SU-DHL-6 (cell line): ENCODE data around the gene LRRC2.

ENCODE experiments used
- H2AFZ ChIP-seq: fragments of 200-600 bp; sonication (generic); 2 replicates; pipeline ENCODE4 v1.6.1; 2014; ENCODE audit warnings: low read depth, mild to moderate bottlenecking, moderate library complexity, mixed read lengths, antibody characterized with exemption, low read length; ENCODE audit not compliant: severe bottlenecking
- H3F3A ChIP-seq: fragments of 200-600 bp; shearing (Covaris generic); 2 replicates; pipeline ENCODE4 v1.6.0; 2016; ENCODE audit warnings: antibody characterized with exemption, mild to moderate bottlenecking; ENCODE audit not compliant: insufficient read depth
- H3K27ac ChIP-seq: fragments of 200-600 bp; sonication (generic); 2 replicates; pipeline ENCODE4 v1.5.1; 2016; ENCODE audit warnings: low read depth, mild to moderate bottlenecking, low read length, moderate library complexity, mixed read lengths
- H3K27me3 ChIP-seq: fragments of 200-600 bp; sonication (generic), shearing (Covaris generic); 2 replicates; pipeline ENCODE4 v1.6.0; 2014; ENCODE audit warnings: mild to moderate bottlenecking, low read length
- H3K36me3 ChIP-seq: fragments of 200-600 bp; sonication (generic); 2 replicates; pipeline ENCODE4 v1.6.1; 2014; ENCODE audit warnings: mild to moderate bottlenecking, low read length, mixed read lengths
- H3K4me2 ChIP-seq: fragments of 300-600, 200-600 bp; shearing (Covaris generic), sonication (generic); 2 replicates; pipeline ENCODE4 v1.6.0; 2014; ENCODE audit warnings: low read length, low read depth, mild to moderate bottlenecking; ENCODE audit not compliant: poor library complexity, severe bottlenecking
- H3K4me3 ChIP-seq: fragments of 200-600 bp; sonication (generic); 2 replicates; pipeline ENCODE4 v1.5.1; 2014; ENCODE audit warnings: antibody characterized with exemption, low read length, mild to moderate bottlenecking, mixed read lengths; ENCODE audit not compliant: insufficient read depth, poor library complexity, severe bottlenecking
- H3K79me2 ChIP-seq: fragments of 200-600 bp; sonication (generic); 2 replicates; pipeline ENCODE4 v1.6.1; 2014; ENCODE audit warnings: mild to moderate bottlenecking, low read length, moderate library complexity; ENCODE audit not compliant: insufficient read depth
- H3K9ac ChIP-seq: fragments of 200-600 bp; sonication (generic); 2 replicates; pipeline ENCODE4 v1.7.0; 2014; ENCODE audit warnings: mild to moderate bottlenecking, low read length
- H3K9me2 ChIP-seq: fragments of 200-600 bp; sonication (generic); replicated peaks from 2 replicates; pipeline ENCODE4 v1.6.1; 2014; ENCODE audit warnings: low read length; ENCODE audit not compliant: insufficient read depth
- H3K9me3 ChIP-seq: fragments of 200-600 bp; sonication (generic); 2 replicates; pipeline ENCODE4 v1.6.1; 2014; ENCODE audit warnings: low read length, mixed read lengths; ENCODE audit not compliant: insufficient read depth
- H4K20me1 ChIP-seq: fragments of 200-600 bp; sonication (generic); 2 replicates; pipeline ENCODE4 v1.6.1; 2014; ENCODE audit warnings: low read depth, mild to moderate bottlenecking, antibody characterized with exemption, low read length, moderate library complexity, mixed read lengths
- EZH2phosphoT487 ChIP-seq: fragments of 200-600 bp; sonication (generic), shearing (Covaris generic); conservative IDR thresholded peaks from 2 replicates; pipeline ENCODE4 v1.6.1; 2018; ENCODE audit warnings: mild to moderate bottlenecking, antibody characterized with exemption, low read length, moderate library complexity, mixed read lengths
- TF ChIP-seq, protein P1 (sequence below): fragments of 200-600 bp; sonication (generic); IDR thresholded peaks from one replicate; pipeline ENCODE4 v1.5.1; 2017; ENCODE audit warnings: antibody characterized with exemption, mild to moderate bottlenecking, low read length, moderate library complexity; ENCODE audit not compliant: insufficient read depth, poor library complexity, severe bottlenecking

LRRC2 gene

DNA sequence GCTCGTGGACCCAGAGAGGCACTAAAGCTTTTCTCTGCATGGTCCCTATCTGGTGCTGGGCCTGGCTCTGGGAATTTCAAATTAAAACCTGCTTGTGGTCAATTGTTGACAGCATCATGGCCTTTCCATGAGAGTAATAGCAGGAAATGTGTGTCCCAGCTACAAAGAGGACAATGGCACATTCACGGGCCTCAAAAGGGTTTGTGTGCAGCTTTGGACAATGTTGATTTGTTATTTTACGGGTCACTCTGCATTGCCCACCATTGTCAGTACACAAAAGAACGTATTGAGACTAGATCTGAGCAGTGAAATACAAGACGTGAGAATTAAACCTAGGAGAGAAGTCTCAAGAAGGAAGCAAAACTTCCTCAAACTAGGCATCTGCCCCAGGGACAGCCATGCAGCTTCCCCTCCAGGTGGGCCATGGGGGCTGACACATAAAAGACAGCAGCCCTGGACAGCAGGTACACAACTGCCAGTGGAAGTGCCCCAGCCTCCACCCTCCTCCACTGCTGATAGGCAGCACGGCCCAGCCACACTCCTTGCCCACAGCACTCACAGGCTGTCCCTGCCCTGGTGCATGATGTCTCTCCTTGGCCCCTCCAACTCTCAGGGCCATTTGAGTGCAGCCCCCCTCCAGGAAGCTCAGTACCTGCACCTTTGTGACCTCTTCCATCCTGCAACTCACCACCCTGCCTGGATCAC, 85.5 kb downstream of the LRRC2 start:
- Histone ChIP-seq H3K27ac (no peak overlapping the region), H3K4me3 (no peak overlapping the region), H3F3A (no peaks in the 10 kb centered on the region), H3K27me3 (no peaks in the 10 kb centered on the region), H3K9me3 (no peaks in the 10 kb centered on the region), H3K9me2 (no peaks in the 10 kb centered on the region), H3K36me3 (no peaks in the 10 kb centered on the region), H3K79me2 (no peaks in the 10 kb centered on the region), H3K4me2 (no peak overlapping the region), H4K20me1 (no peaks in the 10 kb centered on the region), H3K9ac (no peak overlapping the region), H2AFZ (no peak overlapping the region)
- TF ChIP-seq, protein P1, sequence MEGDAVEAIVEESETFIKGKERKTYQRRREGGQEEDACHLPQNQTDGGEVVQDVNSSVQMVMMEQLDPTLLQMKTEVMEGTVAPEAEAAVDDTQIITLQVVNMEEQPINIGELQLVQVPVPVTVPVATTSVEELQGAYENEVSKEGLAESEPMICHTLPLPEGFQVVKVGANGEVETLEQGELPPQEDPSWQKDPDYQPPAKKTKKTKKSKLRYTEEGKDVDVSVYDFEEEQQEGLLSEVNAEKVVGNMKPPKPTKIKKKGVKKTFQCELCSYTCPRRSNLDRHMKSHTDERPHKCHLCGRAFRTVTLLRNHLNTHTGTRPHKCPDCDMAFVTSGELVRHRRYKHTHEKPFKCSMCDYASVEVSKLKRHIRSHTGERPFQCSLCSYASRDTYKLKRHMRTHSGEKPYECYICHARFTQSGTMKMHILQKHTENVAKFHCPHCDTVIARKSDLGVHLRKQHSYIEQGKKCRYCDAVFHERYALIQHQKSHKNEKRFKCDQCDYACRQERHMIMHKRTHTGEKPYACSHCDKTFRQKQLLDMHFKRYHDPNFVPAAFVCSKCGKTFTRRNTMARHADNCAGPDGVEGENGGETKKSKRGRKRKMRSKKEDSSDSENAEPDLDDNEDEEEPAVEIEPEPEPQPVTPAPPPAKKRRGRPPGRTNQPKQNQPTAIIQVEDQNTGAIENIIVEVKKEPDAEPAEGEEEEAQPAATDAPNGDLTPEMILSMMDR, result no peak
- no peak for TF ChIP-seq EZH2phosphoT487

DNA sequence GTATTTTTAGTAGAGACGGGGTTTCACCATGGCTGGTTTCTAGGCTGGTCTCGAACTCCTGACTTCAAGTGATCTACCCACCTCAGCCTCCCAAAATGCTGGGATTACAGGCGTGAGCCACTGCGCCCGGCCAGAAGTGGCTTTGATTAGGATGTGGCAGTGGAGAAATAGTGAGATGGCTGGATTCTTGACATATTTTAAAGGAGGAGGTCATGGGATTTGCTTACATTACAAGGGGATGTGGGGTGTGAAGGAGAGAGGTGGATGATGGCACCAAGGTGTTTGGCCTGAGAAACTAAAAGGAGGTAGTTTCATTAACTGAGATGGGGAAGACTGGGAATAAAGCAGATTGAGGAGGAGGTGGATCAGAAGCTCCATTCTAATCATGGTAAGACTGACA, 86.4 kb downstream of the LRRC2 start:
- H4K20me1 ChIP-seq, result no peaks in the 10 kb centered on the region
- no peaks in the 10 kb centered on the region for H3K36me3 ChIP-seq
- no peak overlapping the region for H2AFZ ChIP-seq
- TF ChIP-seq, protein P1, result no peak
- TF ChIP-seq EZH2phosphoT487, result no peak
- no peaks in the 10 kb centered on the region for H3K9me2 ChIP-seq
- no peaks in the 10 kb centered on the region for H3K9me3 ChIP-seq
- H3K27me3 ChIP-seq, result no peaks in the 10 kb centered on the region
- no peak overlapping the region for H3K9ac ChIP-seq
- H3K27ac ChIP-seq, result no peak overlapping the region
- no peak overlapping the region for H3K4me2 ChIP-seq
- no peaks in the 10 kb centered on the region for H3F3A ChIP-seq
- no peak overlapping the region for H3K4me3 ChIP-seq
- H3K79me2 ChIP-seq, result no peaks in the 10 kb centered on the region

DNA sequence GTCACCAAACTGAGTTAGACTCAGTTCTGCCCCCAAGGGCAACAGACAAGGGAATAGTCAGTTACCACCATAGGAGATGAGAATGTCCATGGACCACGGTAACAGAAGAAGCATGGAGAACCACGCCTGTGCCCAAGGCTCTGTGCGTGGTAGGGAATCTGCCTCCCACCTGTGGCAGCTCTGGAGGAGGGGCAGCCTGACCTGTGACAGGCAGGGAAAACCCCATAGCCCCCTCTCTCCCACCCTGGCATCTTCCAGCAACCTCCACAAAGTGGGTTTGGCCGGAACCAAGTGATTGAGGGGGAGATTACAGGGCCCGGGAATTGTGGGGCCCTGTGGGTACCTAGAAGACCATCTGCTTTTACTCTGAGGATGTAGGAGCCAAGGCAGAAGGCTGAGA, 87.1 kb downstream of the LRRC2 start:
- Histone ChIP-seq H3K27me3 (no peaks in the 10 kb centered on the region), H3K9me2 (no peaks in the 10 kb centered on the region), H3K36me3 (no peaks in the 10 kb centered on the region), H3K9ac (no peak overlapping the region), H3K4me2 (no peak overlapping the region), H3K4me3 (no peak overlapping the region), H3K27ac (no peak overlapping the region), H3F3A (no peaks in the 10 kb centered on the region), H3K79me2 (no peaks in the 10 kb centered on the region), H4K20me1 (no peaks in the 10 kb centered on the region), H2AFZ (no peak overlapping the region), H3K9me3 (no peaks in the 10 kb centered on the region)
- TF ChIP-seq EZH2phosphoT487, result no peak
- TF ChIP-seq, protein P1, result no peak
